SK-N-SH treated with all-trans-retinoic acid at 6 μM for 48 hours (cell line): Measurements from ENCODE around the gene ETV1.

Source experiments
- ZFP3 ChIP-seq: fragments of 250-450 bp; sonication (Bioruptor Pico); IDR thresholded peaks from 2 replicates; pipeline ENCODE4 v1.5.0; 2020; ENCODE audit warnings: mild to moderate bottlenecking, moderate library complexity
- ZFP30 ChIP-seq: fragments of 450-650 bp; formaldehyde crosslinking; IDR thresholded peaks from 2 replicates; pipeline ENCODE4 v1.5.0; 2022; ENCODE audit warnings: mild to moderate bottlenecking, moderate library complexity
- TF ChIP-seq, protein P1 (sequence below): fragments of 250-450 bp; sonication (Bioruptor Pico); IDR thresholded peaks from 2 replicates; pipeline ENCODE4 v1.5.0; 2020; ENCODE audit warnings: mild to moderate bottlenecking, moderate library complexity
- TF ChIP-seq, protein P2 (sequence below): fragments of 250-450 bp; sonication (Bioruptor Pico); IDR thresholded peaks from 2 replicates; pipeline ENCODE4 v1.8.0; 2020; ENCODE audit warnings: mild to moderate bottlenecking, moderate library complexity, borderline replicate concordance

DNA sequence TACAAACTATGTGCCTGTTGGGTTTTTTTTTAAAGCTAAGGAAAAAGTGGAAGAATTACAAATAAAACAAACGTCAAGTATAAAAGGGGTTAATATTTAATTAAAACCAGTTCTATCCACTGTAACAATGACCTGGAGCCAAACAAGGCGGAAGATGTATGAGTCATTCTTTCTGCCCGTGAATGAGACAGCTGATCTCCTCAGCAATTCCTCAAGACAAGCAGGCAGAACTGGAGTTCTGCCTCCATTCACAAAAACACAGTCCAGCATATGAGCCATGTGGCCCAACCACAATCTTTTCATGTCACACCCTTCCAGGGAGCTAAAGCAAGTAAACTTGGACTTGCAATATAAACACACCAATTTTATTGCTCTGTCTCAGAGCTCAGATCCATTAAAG lies 8.4 kb downstream of the ETV1 start:
- TF ChIP-seq, protein P1, sequence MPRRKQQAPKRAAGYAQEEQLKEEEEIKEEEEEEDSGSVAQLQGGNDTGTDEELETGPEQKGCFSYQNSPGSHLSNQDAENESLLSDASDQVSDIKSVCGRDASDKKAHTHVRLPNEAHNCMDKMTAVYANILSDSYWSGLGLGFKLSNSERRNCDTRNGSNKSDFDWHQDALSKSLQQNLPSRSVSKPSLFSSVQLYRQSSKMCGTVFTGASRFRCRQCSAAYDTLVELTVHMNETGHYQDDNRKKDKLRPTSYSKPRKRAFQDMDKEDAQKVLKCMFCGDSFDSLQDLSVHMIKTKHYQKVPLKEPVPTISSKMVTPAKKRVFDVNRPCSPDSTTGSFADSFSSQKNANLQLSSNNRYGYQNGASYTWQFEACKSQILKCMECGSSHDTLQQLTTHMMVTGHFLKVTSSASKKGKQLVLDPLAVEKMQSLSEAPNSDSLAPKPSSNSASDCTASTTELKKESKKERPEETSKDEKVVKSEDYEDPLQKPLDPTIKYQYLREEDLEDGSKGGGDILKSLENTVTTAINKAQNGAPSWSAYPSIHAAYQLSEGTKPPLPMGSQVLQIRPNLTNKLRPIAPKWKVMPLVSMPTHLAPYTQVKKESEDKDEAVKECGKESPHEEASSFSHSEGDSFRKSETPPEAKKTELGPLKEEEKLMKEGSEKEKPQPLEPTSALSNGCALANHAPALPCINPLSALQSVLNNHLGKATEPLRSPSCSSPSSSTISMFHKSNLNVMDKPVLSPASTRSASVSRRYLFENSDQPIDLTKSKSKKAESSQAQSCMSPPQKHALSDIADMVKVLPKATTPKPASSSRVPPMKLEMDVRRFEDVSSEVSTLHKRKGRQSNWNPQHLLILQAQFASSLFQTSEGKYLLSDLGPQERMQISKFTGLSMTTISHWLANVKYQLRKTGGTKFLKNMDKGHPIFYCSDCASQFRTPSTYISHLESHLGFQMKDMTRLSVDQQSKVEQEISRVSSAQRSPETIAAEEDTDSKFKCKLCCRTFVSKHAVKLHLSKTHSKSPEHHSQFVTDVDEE (CRISPR knock-in tag): no peak
- TF ChIP-seq, protein P2, sequence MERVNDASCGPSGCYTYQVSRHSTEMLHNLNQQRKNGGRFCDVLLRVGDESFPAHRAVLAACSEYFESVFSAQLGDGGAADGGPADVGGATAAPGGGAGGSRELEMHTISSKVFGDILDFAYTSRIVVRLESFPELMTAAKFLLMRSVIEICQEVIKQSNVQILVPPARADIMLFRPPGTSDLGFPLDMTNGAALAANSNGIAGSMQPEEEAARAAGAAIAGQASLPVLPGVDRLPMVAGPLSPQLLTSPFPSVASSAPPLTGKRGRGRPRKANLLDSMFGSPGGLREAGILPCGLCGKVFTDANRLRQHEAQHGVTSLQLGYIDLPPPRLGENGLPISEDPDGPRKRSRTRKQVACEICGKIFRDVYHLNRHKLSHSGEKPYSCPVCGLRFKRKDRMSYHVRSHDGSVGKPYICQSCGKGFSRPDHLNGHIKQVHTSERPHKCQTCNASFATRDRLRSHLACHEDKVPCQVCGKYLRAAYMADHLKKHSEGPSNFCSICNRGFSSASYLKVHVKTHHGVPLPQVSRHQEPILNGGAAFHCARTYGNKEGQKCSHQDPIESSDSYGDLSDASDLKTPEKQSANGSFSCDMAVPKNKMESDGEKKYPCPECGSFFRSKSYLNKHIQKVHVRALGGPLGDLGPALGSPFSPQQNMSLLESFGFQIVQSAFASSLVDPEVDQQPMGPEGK (CRISPR knock-in tag): no peak; the same call in 1 of the 2 replicates
- TF ChIP-seq ZFP30 (CRISPR knock-in tag): no peak
- TF ChIP-seq ZFP3: no peak
